Measurements from ENCODE around the gene CNKSR3. TPM values are rescaled to one million over a fixed set of nuclear protein-coding genes. Genes with fewer than 3 reads are reported as not detected.

The CNKSR3 gene
- total RNA-seq, 6 experiments from 2014 or later, result 15.3 to 21.7 (median 18.7) TPM

- Mint-ChIP-seq H3K9me3 (no peaks in the 10 kb centered on the region), H3K36me3 (ENCODE audit: low read depth) (no peaks in the 10 kb centered on the region), H3K4me3 (no peak overlapping the region), H3K27ac (no peak overlapping the region), H3K27me3 (ENCODE audit: insufficient read depth) (peaks cover 8% of the 10 kb centered on the region), H3K4me1 (ENCODE audit: low read depth) (peaks cover 13% of the 10 kb centered on the region; the same call in 1 of the 2 replicates)
- DNase-seq, result no peak
- TF ChIP-seq CTCF (IDR thresholded peaks at IDR 0.05), result no peak
These were observed 142.4 kb downstream of the CNKSR3 start for GRCh38 chr6:154367839-154368695.

GRCh38 chr6:154367336-154367735 lies 143.1 kb downstream of the CNKSR3 start:
- Mint-ChIP-seq H3K9me3 (no peaks in the 10 kb centered on the region), H3K27me3 (ENCODE audit: insufficient read depth) (peaks cover 10% of the 10 kb centered on the region), H3K4me1 (ENCODE audit: low read depth) (peaks cover 16% of the 10 kb centered on the region; the same call in 1 of the 2 replicates), H3K36me3 (ENCODE audit: low read depth) (no peaks in the 10 kb centered on the region), H3K27ac (no peak overlapping the region), H3K4me3 (no peak overlapping the region)
- no peak for DNase-seq
- no peak for TF ChIP-seq CTCF (IDR thresholded peaks at IDR 0.05)

GRCh38 chr6:154363821-154364220 lies 146.7 kb downstream of the CNKSR3 start:
- TF ChIP-seq CTCF (IDR thresholded peaks at IDR 0.05), result no peak
- Mint-ChIP-seq H3K4me3 (no peak overlapping the region), H3K9me3 (no peaks in the 10 kb centered on the region), H3K27me3 (ENCODE audit: insufficient read depth) (peaks cover 11% of the 10 kb centered on the region), H3K27ac (no peak overlapping the region), H3K36me3 (ENCODE audit: low read depth) (no peaks in the 10 kb centered on the region), H3K4me1 (ENCODE audit: low read depth) (peaks cover 11% of the 10 kb centered on the region; the same call in 1 of the 2 replicates)
- DNase-seq, result no peak

GRCh38 chr6:154361476-154361875 lies 149.0 kb downstream of the CNKSR3 start:
- DNase-seq, result no peak
- no peak for TF ChIP-seq CTCF (IDR thresholded peaks at IDR 0.05)
- Mint-ChIP-seq H3K4me1 (ENCODE audit: low read depth) (peaks cover 11% of the 10 kb centered on the region; the same call in 1 of the 2 replicates), H3K4me3 (no peak overlapping the region), H3K27ac (no peak overlapping the region), H3K9me3 (no peaks in the 10 kb centered on the region), H3K36me3 (ENCODE audit: low read depth) (no peaks in the 10 kb centered on the region), H3K27me3 (ENCODE audit: insufficient read depth) (peaks cover 11% of the 10 kb centered on the region)

GRCh38 chr6:154360476-154360875 lies 150.0 kb downstream of the CNKSR3 start:
- Mint-ChIP-seq H3K9me3 (no peaks in the 10 kb centered on the region), H3K36me3 (ENCODE audit: low read depth) (no peaks in the 10 kb centered on the region), H3K4me1 (ENCODE audit: low read depth) (peaks cover 11% of the 10 kb centered on the region; the same call in 1 of the 2 replicates), H3K4me3 (no peak overlapping the region), H3K27me3 (ENCODE audit: insufficient read depth) (peaks cover 8% of the 10 kb centered on the region), H3K27ac (no peak overlapping the region)
- no peak for DNase-seq
- TF ChIP-seq CTCF (IDR thresholded peaks at IDR 0.05), result no peak
